A549 (cell line): Measurements from ENCODE around the gene BBX.

ENCODE experiments used
- CEBPB ChIP-seq, 2 experiments: fragments of >200 bp in 1 of 2; sonication (Bioruptor Twin) in 1 of 2; formaldehyde crosslinking in 1 of 2; IDR thresholded peaks; 2 replicates each; pipeline ENCODE4 v1.6.1; 2012 to 2016
- CHD4 ChIP-seq: fragments of 200-600 bp; sonication (generic); IDR thresholded peaks from 2 replicates; pipeline ENCODE4 v1.6.1; 2016; ENCODE audit warnings: antibody characterized with exemption, mild to moderate bottlenecking, borderline replicate concordance
- RAD21 ChIP-seq, 2 experiments: fragments of >200 bp in 1 of 2; sonication (Bioruptor Twin) in 1 of 2; formaldehyde crosslinking in 1 of 2; IDR thresholded peaks in 1 of 2; conservative IDR thresholded peaks in 1 of 2; 2 replicates in 1 of 2; 3 replicates in 1 of 2; pipeline ENCODE4 v1.6.1; 2012 to 2018; ENCODE audit warnings: inconsistent platforms in 1 of 2
- TF ChIP-seq, protein P1 (sequence below): fragments of >200 bp; sonication (Bioruptor Twin); formaldehyde crosslinking; IDR thresholded peaks from 3 replicates; pipeline ENCODE4 v1.5.1; 2016

DNA sequence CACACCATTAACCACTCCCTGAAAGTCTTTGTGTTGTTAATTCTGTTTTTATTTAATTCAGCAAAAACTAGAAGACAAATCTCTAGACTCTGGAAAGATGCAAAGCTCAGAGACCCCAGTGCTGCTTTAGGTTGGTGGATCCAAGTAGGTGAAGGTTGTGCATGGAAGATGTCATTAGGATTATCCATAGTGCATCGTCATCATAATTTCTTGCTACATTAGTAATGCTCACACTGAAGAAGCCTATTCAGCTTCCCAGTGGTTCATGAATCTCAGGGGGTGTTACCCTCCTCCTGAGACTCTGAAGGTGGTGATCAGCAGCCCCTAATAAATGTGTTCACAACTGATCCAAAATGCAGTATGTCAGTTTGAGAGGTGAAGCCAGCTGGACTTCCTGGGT is 295.3 kb downstream of the BBX start:
- TF ChIP-seq, protein P1, sequence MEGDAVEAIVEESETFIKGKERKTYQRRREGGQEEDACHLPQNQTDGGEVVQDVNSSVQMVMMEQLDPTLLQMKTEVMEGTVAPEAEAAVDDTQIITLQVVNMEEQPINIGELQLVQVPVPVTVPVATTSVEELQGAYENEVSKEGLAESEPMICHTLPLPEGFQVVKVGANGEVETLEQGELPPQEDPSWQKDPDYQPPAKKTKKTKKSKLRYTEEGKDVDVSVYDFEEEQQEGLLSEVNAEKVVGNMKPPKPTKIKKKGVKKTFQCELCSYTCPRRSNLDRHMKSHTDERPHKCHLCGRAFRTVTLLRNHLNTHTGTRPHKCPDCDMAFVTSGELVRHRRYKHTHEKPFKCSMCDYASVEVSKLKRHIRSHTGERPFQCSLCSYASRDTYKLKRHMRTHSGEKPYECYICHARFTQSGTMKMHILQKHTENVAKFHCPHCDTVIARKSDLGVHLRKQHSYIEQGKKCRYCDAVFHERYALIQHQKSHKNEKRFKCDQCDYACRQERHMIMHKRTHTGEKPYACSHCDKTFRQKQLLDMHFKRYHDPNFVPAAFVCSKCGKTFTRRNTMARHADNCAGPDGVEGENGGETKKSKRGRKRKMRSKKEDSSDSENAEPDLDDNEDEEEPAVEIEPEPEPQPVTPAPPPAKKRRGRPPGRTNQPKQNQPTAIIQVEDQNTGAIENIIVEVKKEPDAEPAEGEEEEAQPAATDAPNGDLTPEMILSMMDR: no peak
- TF ChIP-seq CEBPB (IDR thresholded peaks at IDR 0.05) (no peak), CHD4 (no peak), RAD21 (conservative IDR thresholded peaks at IDR 0.05 in 1 of 2, IDR thresholded peaks at IDR 0.05 in 1 of 2) (no peak)
